Stimulated activated CD8-positive, alpha-beta memory T cell treated with anti-CD3 and anti-CD28 coated beads, Interleukin-15, amount 100 ng/mL, for 4 hours (primary cell): ENCODE results near the gene UBE4B.

Source experiments
- DNase-seq, 2 donors: peaks; one replicate each; pipeline ENCODE4 v3.0.0-alpha.2; 2020; ENCODE audit warnings: low read depth in 2 of 2

Gene UBE4B

GRCh38 chr1:10042746-10043145 is 10.0 kb downstream of the UBE4B start:
- no peak for DNase-seq

DNA sequence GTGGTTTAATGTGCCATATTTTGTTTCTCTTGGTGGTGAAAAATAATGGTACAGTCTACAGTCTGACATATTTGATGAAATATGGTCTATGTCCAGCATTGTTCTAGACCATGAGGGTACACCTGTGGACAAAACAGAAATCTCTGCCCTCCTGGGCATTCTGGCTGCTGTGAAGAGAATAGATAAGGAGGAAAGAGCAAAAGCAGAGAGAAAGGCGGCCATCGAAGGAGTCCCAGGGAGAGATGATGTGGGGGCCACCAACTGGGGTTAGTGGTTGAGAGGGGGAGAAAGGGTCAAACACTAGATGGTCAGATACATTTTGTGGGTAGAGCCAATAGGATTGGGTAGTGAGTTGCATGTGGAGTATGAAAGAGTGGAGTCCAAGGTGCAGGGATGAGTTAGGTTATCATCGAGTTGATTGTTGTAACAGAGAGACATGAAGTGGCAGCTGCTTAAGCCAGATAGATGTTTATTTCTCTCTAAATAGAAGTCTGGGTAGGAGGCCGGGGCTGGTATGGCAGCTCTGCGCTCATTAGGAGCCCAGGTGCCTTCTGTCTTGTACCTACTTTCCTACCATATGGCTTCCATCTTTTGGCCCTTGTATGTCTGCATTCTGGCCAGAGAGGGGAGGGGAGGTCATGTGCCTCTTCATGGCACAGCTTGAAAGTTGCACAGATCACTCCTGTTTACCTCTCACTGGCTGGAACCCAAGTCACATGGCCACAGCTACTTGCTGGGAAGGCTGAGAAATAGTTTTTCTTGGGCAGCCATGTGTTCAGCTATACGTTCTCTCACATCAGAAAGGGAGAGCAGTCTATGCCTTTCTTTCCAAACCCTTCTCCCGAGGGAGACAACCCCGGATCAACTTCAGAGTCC is 13.0 kb downstream of the UBE4B start:
- no peak for DNase-seq

- no peak for DNase-seq
These were observed 13.8 kb downstream of the UBE4B start for GRCh38 chr1:10046356-10047085.

GRCh38 chr1:10048601-10049000 is 15.8 kb downstream of the UBE4B start:
- no peak for DNase-seq

DNA sequence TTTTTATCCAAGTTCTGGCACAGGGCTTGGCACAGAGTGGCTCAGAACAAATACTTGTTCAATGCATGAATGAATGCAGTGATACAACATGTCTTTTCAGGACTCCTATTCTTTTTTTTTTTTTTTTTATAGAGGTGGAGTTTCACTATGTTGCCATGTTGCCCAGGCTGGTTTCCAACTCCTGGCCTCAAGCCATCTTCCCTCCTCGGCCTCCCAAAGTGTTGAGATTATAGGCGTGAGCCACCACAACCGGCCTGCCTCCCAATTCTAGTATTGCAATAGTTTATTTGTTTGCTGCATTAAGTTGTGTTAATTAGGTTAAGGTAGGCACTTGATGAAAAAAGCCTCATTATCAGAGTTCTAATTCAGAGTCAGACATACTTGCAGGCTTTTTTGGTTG is 17.9 kb downstream of the UBE4B start:
- no peak for DNase-seq

- DNase-seq: no peak
These were observed 18.9 kb downstream of the UBE4B start for GRCh38 chr1:10051656-10052055.

GRCh38 chr1:10052347-10052746 is 19.6 kb downstream of the UBE4B start:
- DNase-seq: no peak

DNA sequence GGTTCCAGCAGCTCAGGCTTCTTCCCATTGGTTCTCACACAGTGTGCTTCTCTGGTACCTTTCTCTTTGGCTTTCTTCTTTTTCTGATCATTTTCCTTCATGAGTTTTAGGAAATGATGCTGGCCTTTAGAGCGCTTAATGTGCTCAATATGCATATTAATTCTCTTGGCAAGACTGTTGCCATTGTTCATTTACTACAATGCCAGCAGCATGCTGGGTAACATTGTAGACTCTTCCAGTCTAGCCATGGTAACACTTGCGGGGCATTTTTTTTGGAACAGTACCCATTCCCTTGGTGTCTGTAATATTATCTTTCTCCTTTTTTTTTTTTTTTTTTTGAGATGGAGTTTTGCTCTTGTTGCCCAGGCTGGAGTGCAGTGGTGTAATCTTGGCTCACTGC is 21.7 kb downstream of the UBE4B start:
- DNase-seq: no peak

DNA sequence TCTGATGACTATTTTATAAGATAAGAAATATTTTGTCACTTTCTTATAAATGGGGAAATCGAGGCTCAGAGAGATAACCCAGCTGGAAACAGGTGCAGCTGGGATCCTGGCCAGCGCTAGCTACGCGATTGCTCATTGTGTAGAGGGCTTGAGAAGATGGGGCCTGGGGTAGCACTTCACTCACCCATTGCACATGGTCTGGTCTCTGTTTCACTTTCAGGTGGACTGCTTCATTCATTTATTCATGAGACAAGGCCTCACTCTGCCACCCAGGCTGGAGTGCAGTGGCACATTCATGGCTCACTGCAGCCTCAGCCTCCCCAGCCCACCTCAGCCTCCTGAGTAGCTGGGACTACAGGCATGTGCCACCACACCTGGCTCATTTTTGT is 23.8 kb downstream of the UBE4B start:
- DNase-seq: no peak

DNA sequence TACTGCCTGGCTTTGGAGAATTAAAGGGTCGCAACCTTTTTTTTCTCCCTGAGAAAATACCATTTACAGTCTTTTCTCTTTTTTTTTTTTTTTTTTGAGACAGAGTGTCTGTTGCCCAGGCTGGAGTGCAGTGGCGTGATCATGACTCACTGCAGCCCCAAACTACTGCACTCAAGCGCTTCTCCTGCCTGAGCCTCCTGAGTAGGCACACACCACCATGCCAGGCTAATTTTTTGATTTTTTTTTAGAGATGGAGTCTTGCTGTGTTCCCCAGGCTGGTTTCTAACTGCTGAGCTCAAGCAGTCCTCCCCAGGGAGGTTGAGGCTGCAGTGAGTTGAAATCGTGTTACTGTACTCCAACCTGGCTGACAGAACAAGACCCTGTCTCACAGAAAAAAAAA is 24.6 kb downstream of the UBE4B start:
- DNase-seq: no peak

GRCh38 chr1:10057796-10058195 is 25.0 kb downstream of the UBE4B start:
- DNase-seq: no peak

DNA sequence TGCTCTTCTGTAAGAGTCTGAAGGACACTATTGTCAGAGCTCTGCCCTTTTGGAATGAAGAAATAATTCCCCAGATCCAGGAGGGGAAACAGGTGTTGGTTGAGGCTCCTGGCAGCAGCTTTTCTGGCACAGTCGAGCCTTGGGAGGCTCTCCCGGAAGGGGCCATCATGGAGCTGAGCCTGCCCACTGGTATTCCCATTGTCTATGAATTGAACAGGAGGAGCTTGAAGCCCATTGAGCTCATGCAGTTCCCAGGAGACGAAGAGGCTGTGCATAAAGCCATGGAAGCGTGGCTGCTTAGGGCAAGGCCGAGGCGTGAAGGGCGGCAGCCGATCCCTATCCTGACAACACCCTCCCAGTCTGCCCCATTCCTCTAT is 26.6 kb downstream of the UBE4B start:
- no peak for DNase-seq

GRCh38 chr1:10060311-10061100 is 27.7 kb downstream of the UBE4B start:
- no peak for DNase-seq

GRCh38 chr1:10061276-10061675 is 28.5 kb downstream of the UBE4B start:
- no peak for DNase-seq

DNA sequence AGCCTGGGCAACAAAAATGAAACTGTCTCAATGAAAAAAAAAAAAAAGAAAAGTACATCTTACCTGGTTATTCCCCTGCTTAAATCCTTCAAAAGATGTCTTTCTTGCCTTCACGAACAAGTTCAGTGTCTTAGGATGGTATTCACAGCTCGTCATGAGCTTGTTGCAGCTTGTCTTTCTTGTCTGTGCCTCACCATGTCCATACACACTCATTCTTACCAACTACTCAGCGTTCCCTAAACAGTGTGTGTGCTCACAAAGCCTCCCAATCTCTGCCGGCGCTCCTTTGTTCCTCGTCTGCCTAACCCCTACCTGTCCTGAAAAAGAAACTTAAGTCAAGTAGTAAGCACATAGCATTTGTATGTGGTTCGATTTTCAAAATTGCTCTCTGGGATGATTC is 31.1 kb downstream of the UBE4B start:
- no peak for DNase-seq

GRCh38 chr1:10064416-10065343 is 31.9 kb downstream of the UBE4B start:
- no peak for DNase-seq

DNA sequence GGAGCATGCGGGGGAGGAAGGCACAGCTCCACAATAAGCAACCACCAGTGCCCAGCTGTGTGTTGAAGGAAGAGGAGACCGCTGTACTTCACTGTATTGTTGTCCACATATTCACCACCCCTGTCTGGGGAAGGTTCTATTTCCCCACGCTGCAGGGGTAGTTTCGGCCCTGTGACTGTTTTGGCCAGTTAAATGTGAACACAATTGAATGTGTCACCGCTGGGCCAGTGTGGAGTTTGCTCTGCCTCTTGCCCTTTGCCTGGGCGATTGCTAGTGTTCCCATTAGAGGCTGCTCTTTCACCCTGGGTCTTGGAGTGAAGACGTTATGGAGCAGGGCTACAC is 32.6 kb downstream of the UBE4B start:
- no peak for DNase-seq

- DNase-seq: no peak
These were observed 33.0 kb downstream of the UBE4B start for GRCh38 chr1:10065760-10066159.

- no peak for DNase-seq
These were observed 36.0 kb downstream of the UBE4B start for GRCh38 chr1:10068605-10069294.

GRCh38 chr1:10070206-10070605 is 37.4 kb downstream of the UBE4B start:
- DNase-seq: no peak

DNA sequence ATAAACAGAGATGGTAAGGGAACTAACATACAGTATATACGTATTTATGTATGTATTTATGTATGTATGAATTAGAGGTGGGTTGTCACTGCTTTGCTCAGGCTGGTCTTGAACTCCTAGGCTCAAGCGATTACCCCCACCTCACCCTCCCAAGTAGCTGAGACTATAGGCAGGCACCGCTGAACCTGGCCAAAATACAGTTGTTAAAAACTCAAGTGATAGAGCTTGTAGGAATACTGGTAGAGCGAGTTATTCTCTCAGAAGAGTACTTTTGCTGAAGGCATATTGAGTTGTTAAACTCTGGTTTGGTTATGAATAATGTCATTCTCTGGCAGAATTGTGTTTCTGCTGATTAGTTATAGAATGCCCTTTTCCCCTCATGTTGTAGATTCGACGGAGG is 38.9 kb downstream of the UBE4B start:
- no peak for DNase-seq
